ENCODE data around the gene TBCB.

GRCh38 chr19:36114721-36115452, 381 bp upstream of the TBCB start, which contains the start of gene POLR2I:
- TF ChIP-seq POLR2A (IDR thresholded peaks at IDR 0.05) (peak; percentile 56 to 66), CTCF (IDR thresholded peaks at IDR 0.05) (peak in 2 of 5 experiments; percentile 34 to 45)

Measured in tibial nerve (tissue), 3 donors.